Smooth muscle cell (in vitro differentiated cells): Measurements from ENCODE around the gene BCAS3. TPM values are rescaled to one million over a fixed set of nuclear protein-coding genes. Genes with fewer than 3 reads are reported as not detected.

ENCODE experiments used
- DNase-seq: peaks from one replicate; lab custom pipeline; 2025; ENCODE audit not compliant: unreplicated experiment; lab: John Stamatoyannopoulos, UW
- H2AFZ ChIP-seq: fragments of 200-600 bp; sonication (generic); 2 replicates; pipeline ENCODE4 v1.6.0; 2016; ENCODE audit warnings: antibody characterized with exemption, low read depth, mild to moderate bottlenecking
- H3F3A ChIP-seq: fragments of 200-600 bp; sonication (generic); 2 replicates; pipeline ENCODE4 v1.6.0; 2017; ENCODE audit warnings: antibody characterized with exemption, low read depth
- H3K27ac ChIP-seq: fragments of 200-600 bp; sonication (generic); 2 replicates; pipeline ENCODE4 v1.5.1; 2016; ENCODE audit warnings: low read depth, mild to moderate bottlenecking
- H3K27me3 ChIP-seq: fragments of 200-600 bp; sonication (generic); 2 replicates; pipeline ENCODE4 v1.6.1; 2016; ENCODE audit warnings: low read depth, mild to moderate bottlenecking
- H3K36me3 ChIP-seq: fragments of 200-600 bp; sonication (generic); 2 replicates; pipeline ENCODE4 v1.5.1; 2016; ENCODE audit warnings: low read depth
- H3K4me1 ChIP-seq: fragments of 200-600 bp; sonication (generic); 2 replicates; pipeline ENCODE4 v1.5.1; 2016; ENCODE audit warnings: low read depth
- H3K4me2 ChIP-seq: fragments of 200-600 bp; sonication (generic); 2 replicates; pipeline ENCODE4 v1.6.0; 2016; ENCODE audit warnings: mild to moderate bottlenecking
- H3K4me3 ChIP-seq: fragments of 200-600 bp; sonication (generic); 2 replicates; pipeline ENCODE4 v1.5.1; 2016; ENCODE audit warnings: mild to moderate bottlenecking
- H3K79me2 ChIP-seq: fragments of 200-600 bp; sonication (generic); 2 replicates; pipeline ENCODE4 v1.6.0; 2016; ENCODE audit warnings: low read depth, mild to moderate bottlenecking
- H3K9ac ChIP-seq: fragments of 200-600 bp; sonication (generic); 2 replicates; pipeline ENCODE4 v1.6.0; 2016; ENCODE audit warnings: low read depth
- H3K9me3 ChIP-seq: fragments of 200-600 bp; sonication (generic); replicated peaks from 2 replicates; pipeline ENCODE4 v1.5.1; 2016; ENCODE audit warnings: low read depth
- H4K20me1 ChIP-seq: fragments of 200-600 bp; sonication (generic); 2 replicates; pipeline ENCODE4 v1.6.0; 2016; ENCODE audit warnings: low read depth
- WGBS: methylation state at CpG from one replicate; pipeline ENCODE4 v1.1.7; 2016; ENCODE audit warnings: low lambda C conversion rate; 5-methylcytosine and 5-hydroxymethylcytosine counted together
- polyA plus RNA-seq: library from polyadenylated mRNA; unstranded; fragments of >200 nt; fragmentation: Nextera tagmentation; extraction: Ambion mirVana; gene quantifications from 2 replicates; pipeline ENCODE4 v1.2.1, GENCODE V29; 2016
- total RNA-seq: library from RNA; depleted of rRNA; stranded (reverse); fragments of >200 nt; gene quantifications from 2 replicates; pipeline ENCODE4 v1.2.3, GENCODE V29; 2014
- TF ChIP-seq, protein P1 (sequence below): fragments of 200-600 bp; sonication (generic); IDR thresholded peaks from 2 replicates; pipeline ENCODE4 v1.5.1; 2017; ENCODE audit warnings: borderline replicate concordance, mild to moderate bottlenecking, antibody characterized with exemption; ENCODE audit not compliant: insufficient read depth, poor library complexity, severe bottlenecking

BCAS3 gene
- total and polyA plus RNA-seq, 2 experiments from 2014 or later: 17.2 to 54.5 TPM

DNA sequence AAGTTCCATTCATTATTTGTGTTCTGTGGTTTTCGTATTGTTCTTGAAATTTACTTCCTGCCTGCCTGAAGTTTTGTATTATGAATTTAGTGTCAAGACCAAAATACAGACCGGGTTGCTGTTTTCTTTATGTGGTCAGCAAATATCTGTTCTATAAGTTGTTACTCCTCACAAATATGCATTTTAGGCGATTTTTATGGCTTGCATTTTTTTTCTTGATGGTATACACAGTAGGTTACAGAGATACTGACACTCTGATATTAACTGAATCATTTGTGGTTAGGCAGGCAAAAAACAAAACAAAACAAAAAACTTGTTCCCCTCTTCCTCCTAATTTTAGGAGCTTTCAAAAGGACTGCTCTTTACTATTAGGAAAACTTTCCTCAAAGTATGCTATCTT is 52.6 kb downstream of the BCAS3 start:
- no peak overlapping the region for H3K27ac ChIP-seq
- H3K27me3 ChIP-seq: no peaks in the 10 kb centered on the region
- no peak overlapping the region for H2AFZ ChIP-seq
- no peak for DNase-seq
- WGBS: 68% methylated on average over 3 of the region's 3 CpGs
- TF ChIP-seq, protein P1, sequence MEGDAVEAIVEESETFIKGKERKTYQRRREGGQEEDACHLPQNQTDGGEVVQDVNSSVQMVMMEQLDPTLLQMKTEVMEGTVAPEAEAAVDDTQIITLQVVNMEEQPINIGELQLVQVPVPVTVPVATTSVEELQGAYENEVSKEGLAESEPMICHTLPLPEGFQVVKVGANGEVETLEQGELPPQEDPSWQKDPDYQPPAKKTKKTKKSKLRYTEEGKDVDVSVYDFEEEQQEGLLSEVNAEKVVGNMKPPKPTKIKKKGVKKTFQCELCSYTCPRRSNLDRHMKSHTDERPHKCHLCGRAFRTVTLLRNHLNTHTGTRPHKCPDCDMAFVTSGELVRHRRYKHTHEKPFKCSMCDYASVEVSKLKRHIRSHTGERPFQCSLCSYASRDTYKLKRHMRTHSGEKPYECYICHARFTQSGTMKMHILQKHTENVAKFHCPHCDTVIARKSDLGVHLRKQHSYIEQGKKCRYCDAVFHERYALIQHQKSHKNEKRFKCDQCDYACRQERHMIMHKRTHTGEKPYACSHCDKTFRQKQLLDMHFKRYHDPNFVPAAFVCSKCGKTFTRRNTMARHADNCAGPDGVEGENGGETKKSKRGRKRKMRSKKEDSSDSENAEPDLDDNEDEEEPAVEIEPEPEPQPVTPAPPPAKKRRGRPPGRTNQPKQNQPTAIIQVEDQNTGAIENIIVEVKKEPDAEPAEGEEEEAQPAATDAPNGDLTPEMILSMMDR: no peak
- no peaks in the 10 kb centered on the region for H4K20me1 ChIP-seq
- H3F3A ChIP-seq: no peaks in the 10 kb centered on the region
- no peaks in the 10 kb centered on the region for H3K4me1 ChIP-seq
- H3K4me3 ChIP-seq: no peak overlapping the region
- no peak overlapping the region for H3K9ac ChIP-seq
- no peaks in the 10 kb centered on the region for H3K79me2 ChIP-seq
- no peaks in the 10 kb centered on the region for H3K36me3 ChIP-seq
- no peaks in the 10 kb centered on the region for H3K9me3 ChIP-seq
- H3K4me2 ChIP-seq: no peak overlapping the region

DNA sequence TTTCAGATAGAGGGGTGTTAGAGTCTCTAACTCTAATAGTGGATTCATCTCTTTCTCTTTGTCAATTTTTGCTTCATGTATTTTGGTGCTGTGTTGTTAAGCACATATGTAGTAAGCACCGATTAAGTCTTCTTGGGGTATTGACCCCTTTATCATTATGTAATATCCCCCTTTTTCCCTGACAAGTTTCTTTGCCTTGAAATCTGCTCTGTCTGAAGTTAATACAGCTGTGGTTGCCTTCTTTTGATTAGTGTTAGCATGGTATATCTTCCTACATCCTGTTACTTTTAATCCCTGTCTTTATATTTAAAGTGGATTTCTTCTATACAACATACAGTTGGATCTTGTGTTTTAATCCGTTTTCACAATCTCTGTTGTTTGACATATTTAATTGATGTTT is 60.6 kb downstream of the BCAS3 start:
- no peak overlapping the region for H3K27ac ChIP-seq
- 90% methylated on average over 2 of the region's 2 CpGs for WGBS
- H3K36me3 ChIP-seq: no peaks in the 10 kb centered on the region
- TF ChIP-seq, protein P1: no peak
- no peaks in the 10 kb centered on the region for H3K9me3 ChIP-seq
- no peaks in the 10 kb centered on the region for H4K20me1 ChIP-seq
- no peak overlapping the region for H3K4me3 ChIP-seq
- H3F3A ChIP-seq: no peaks in the 10 kb centered on the region
- H3K27me3 ChIP-seq: no peaks in the 10 kb centered on the region
- peaks cover under 1% of the 10 kb centered on the region for H3K4me1 ChIP-seq
- no peak overlapping the region for H3K9ac ChIP-seq
- no peak overlapping the region for H3K4me2 ChIP-seq
- no peaks in the 10 kb centered on the region for H3K79me2 ChIP-seq
- DNase-seq: no peak
- H2AFZ ChIP-seq: no peak overlapping the region

DNA sequence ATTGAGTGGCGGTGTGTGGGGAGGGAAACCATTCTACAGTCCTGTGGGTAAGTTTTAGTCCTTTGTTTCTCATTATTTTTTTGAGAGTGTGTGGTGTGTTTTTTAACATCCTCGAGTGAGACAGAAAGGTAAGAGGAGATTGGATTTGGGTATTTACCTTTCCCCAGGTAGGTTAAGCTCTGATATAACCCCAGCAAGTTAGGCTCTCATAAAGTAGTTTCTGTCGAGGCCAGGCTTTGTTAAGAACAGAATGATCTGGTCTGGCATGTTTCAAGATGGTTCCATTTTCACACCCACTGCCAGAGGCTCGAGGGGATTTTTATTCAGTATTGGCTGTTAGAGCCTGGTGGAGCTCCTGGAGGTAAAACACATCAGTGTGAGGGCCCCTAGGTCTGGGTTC is 62.9 kb downstream of the BCAS3 start:
- H3K9ac ChIP-seq: no peak overlapping the region
- H3K4me3 ChIP-seq: no peak overlapping the region
- no peak overlapping the region for H2AFZ ChIP-seq
- no peaks in the 10 kb centered on the region for H3K36me3 ChIP-seq
- TF ChIP-seq, protein P1: no peak
- no peaks in the 10 kb centered on the region for H3F3A ChIP-seq
- H3K27me3 ChIP-seq: no peaks in the 10 kb centered on the region
- no peak for DNase-seq
- H3K79me2 ChIP-seq: no peaks in the 10 kb centered on the region
- H3K4me2 ChIP-seq: no peak overlapping the region
- no peaks in the 10 kb centered on the region for H3K9me3 ChIP-seq
- H3K4me1 ChIP-seq: peaks cover 16% of the 10 kb centered on the region
- no peaks in the 10 kb centered on the region for H4K20me1 ChIP-seq
- H3K27ac ChIP-seq: no peak overlapping the region
- WGBS: 81% methylated on average over 4 of the region's 4 CpGs

DNA sequence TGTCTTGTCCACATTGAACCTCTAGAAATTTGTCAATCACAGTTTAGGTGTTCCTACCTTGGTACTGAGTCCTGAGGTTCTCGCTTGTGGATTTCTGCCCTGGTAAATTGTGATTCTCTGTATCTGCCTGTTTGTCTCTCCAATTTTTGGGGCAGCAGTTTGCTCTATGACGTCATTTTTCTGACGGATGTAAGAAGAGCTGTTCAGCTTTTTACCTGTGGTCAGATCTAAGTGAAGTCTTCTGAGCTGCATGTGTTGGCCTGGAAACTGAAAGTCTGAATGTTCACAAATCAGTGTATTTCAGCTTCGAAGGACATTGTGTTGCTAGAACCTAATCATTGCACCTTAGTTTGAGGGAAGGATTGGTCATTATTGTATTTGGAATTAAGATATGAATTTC is 63.4 kb downstream of the BCAS3 start:
- Histone ChIP-seq H3K4me2 (no peak overlapping the region), H3F3A (no peaks in the 10 kb centered on the region), H3K27me3 (no peaks in the 10 kb centered on the region), H3K79me2 (no peaks in the 10 kb centered on the region), H3K4me3 (no peak overlapping the region), H2AFZ (no peak overlapping the region), H3K4me1 (peaks cover 16% of the 10 kb centered on the region), H3K9ac (no peak overlapping the region), H3K9me3 (no peaks in the 10 kb centered on the region), H3K27ac (no peak overlapping the region), H3K36me3 (no peaks in the 10 kb centered on the region), H4K20me1 (no peaks in the 10 kb centered on the region)
- TF ChIP-seq, protein P1: no peak
- DNase-seq: no peak
- 86% methylated on average over 4 of the region's 4 CpGs for WGBS
